HCT116 (cell line): ENCODE results near the gene UQCRQ. TPM values are rescaled to one million over a fixed set of nuclear protein-coding genes. Genes with fewer than 3 reads are reported as not detected.

ENCODE experiments used
- ATAC-seq: fragments of 200-7000 bp; cut with Tn5 transposase; 2 replicates; pipeline ENCODE4 v1.9.1; 2020; ENCODE audit warnings: mild to moderate bottlenecking, moderate library complexity
- BruUV-seq: library from RNA; stranded (reverse); fragments of 400-500 nt; replicated peaks from 2 replicates; lab custom pipeline; 2021; lab: Mats Ljungman, UMichigan
- CTCF ChIA-PET: fragments of 300-600 bp; sonication (Branson Sonifier 250); formaldehyde crosslinking; loops from one replicate; lab custom pipeline; 2021; ENCODE audit warnings: antibody characterized with exemption; lab: Charles Lee
- POLR2A ChIA-PET: fragments of 300-600, 350-600 bp; sonication (Branson Sonifier 250); formaldehyde crosslinking; loops from one replicate; lab custom pipeline; 2021; ENCODE audit warnings: antibody characterized with exemption; lab: Charles Lee
- RAD21 ChIA-PET, 2 experiments: fragments of 300-600 bp; sonication (Branson Sonifier 250); formaldehyde crosslinking; loops; one replicate each; lab custom pipeline; 2023; ENCODE audit warnings: low total read pairs in 2 of 2; ENCODE audit not compliant: uncharacterized antibody in 2 of 2, unreplicated experiment in 2 of 2, low non-redundant PET in 1 of 2; lab: Charles Lee
- DNase-seq: peaks from one replicate; pipeline ENCODE4 v3.0.0-alpha.2; 2010; ENCODE audit warnings: low read depth, low spot score
- H2AFZ ChIP-seq: fragments of 200-600 bp; shearing (Covaris generic), sonication (generic); 2 replicates; pipeline ENCODE4 v1.6.1; 2017; ENCODE audit warnings: low read depth, mixed run types, mixed read lengths, antibody characterized with exemption, low read length; ENCODE audit not compliant: poor library complexity, severe bottlenecking
- H3K27ac ChIP-seq: 2 replicates; pipeline ENCODE4 v1.5.1; 2012; ENCODE audit warnings: low read depth, low read length
- H3K27me3 ChIP-seq: fragments of 200-600 bp; sonication (generic); 2 replicates; pipeline ENCODE4 v1.6.1; 2016; ENCODE audit warnings: mixed run types, low read length, mixed read lengths; ENCODE audit not compliant: insufficient read depth
- H3K36me3 ChIP-seq, 2 experiments: fragments of 200-500 bp in 1 of 2; fragments of 200-600 bp in 1 of 2; sonication (Bioruptor generic) in 1 of 2; sonication (generic) in 1 of 2; 2 replicates each; pipeline versions ENCODE4 v1.5.1 to v1.6.1; 2014 to 2016; ENCODE audit warnings: low read length in 2 of 2, inconsistent platforms in 1 of 2, mixed read lengths in 1 of 2, mixed run types in 1 of 2; ENCODE audit not compliant: insufficient read depth in 2 of 2, control insufficient read depth in 1 of 2
- H3K4me1 ChIP-seq, 2 experiments: fragments of 200-600 bp in 1 of 2; sonication (generic) in 1 of 2; 2 replicates each; pipeline versions ENCODE4 v1.5.1 to v1.6.1; 2012 to 2017; ENCODE audit warnings: low read length in 2 of 2, inconsistent platforms in 1 of 2, mild to moderate bottlenecking in 1 of 2, mixed read lengths in 1 of 2, mixed run types in 1 of 2, moderate library complexity in 1 of 2; ENCODE audit not compliant: insufficient read depth in 2 of 2, control insufficient read depth in 1 of 2
- H3K4me2 ChIP-seq: fragments of 200-600 bp; sonication (generic); 2 replicates; pipeline ENCODE4 v1.6.1; 2017; ENCODE audit warnings: mixed run types, low read length, mixed read lengths
- H3K4me3 ChIP-seq, 2 experiments: fragments of 200-600 bp in 1 of 2; sonication (generic) in 1 of 2; replicated peaks in 1 of 2; 2 replicates each; pipeline ENCODE4 v1.5.1; 2011 to 2016; ENCODE audit warnings: low read length in 2 of 2, control low read depth in 1 of 2, low read depth in 1 of 2, mild to moderate bottlenecking in 1 of 2, mixed read lengths in 1 of 2, mixed run types in 1 of 2
- H3K79me2 ChIP-seq: fragments of 200-600 bp; sonication (generic); 2 replicates; pipeline ENCODE4 v1.6.1; 2017; ENCODE audit warnings: mild to moderate bottlenecking, mixed run types, low read length, moderate library complexity, mixed read lengths; ENCODE audit not compliant: insufficient read depth
- H3K9ac ChIP-seq: fragments of 200-600 bp; sonication (generic); 2 replicates; pipeline ENCODE4 v1.6.1; 2016; ENCODE audit warnings: low read length, mixed read lengths
- H3K9me2 ChIP-seq: fragments of 200-600 bp; sonication (generic), shearing (Covaris generic); 2 replicates; pipeline ENCODE4 v1.6.1; 2017; ENCODE audit warnings: mixed run types, mild to moderate bottlenecking, moderate library complexity; ENCODE audit not compliant: insufficient read depth
- H3K9me3 ChIP-seq, 2 experiments: fragments of 200-500 bp in 1 of 2; fragments of 200-600 bp in 1 of 2; sonication (Bioruptor generic) in 1 of 2; sonication (generic) in 1 of 2; 2 replicates each; pipeline ENCODE4 v1.6.1; 2014 to 2017; ENCODE audit warnings: low read length in 2 of 2, mixed read lengths in 2 of 2, inconsistent platforms in 1 of 2, low read depth in 1 of 2, mild to moderate bottlenecking in 1 of 2, mixed run types in 1 of 2, moderate library complexity in 1 of 2; ENCODE audit not compliant: control insufficient read depth in 1 of 2, insufficient read depth in 1 of 2
- H4K20me1 ChIP-seq: fragments of 200-600 bp; sonication (generic), shearing (Covaris generic); 2 replicates; pipeline ENCODE4 v1.6.1; 2017; ENCODE audit warnings: mixed run types, mild to moderate bottlenecking, moderate library complexity; ENCODE audit not compliant: insufficient read depth
- ATF3 ChIP-seq: IDR thresholded peaks from 2 replicates; pipeline ENCODE4 v1.6.1; 2012
- CBX3 ChIP-seq: IDR thresholded peaks from 2 replicates; pipeline ENCODE4 v1.6.1; 2012; ENCODE audit warnings: low read depth
- CEBPB ChIP-seq: IDR thresholded peaks from 2 replicates; pipeline ENCODE4 v1.6.1; 2012; ENCODE audit warnings: low read depth
- EGR1 ChIP-seq: IDR thresholded peaks from 2 replicates; pipeline ENCODE4 v1.6.1; 2012; ENCODE audit warnings: low read depth
- EZH2 ChIP-seq: fragments of 200-600 bp; sonication (generic); IDR thresholded peaks from 2 replicates; pipeline ENCODE4 v1.6.1; 2017; ENCODE audit warnings: antibody characterized with exemption, mixed run types
- EZH2phosphoT487 ChIP-seq: fragments of 200-600 bp; IDR thresholded peaks from 2 replicates; pipeline ENCODE4 v1.6.1; 2018; ENCODE audit warnings: antibody characterized with exemption, borderline replicate concordance
- JUND ChIP-seq: IDR thresholded peaks from 2 replicates; pipeline ENCODE4 v1.6.1; 2012
- MAX ChIP-seq: IDR thresholded peaks from 2 replicates; pipeline ENCODE4 v1.6.1; 2012
- POLR2AphosphoS5 ChIP-seq: IDR thresholded peaks from 2 replicates; pipeline ENCODE4 v1.6.1; 2011; ENCODE audit warnings: mild to moderate bottlenecking, low read depth, low read length, moderate library complexity
- SIN3A ChIP-seq: IDR thresholded peaks from 2 replicates; pipeline ENCODE4 v1.6.1; 2012; ENCODE audit warnings: low read depth
- SRF ChIP-seq: IDR thresholded peaks from 2 replicates; pipeline ENCODE4 v1.6.1; 2012; ENCODE audit warnings: low read depth
- ZFX ChIP-seq: fragments of 450-650 bp; IDR thresholded peaks from 2 replicates; pipeline ENCODE4 v1.6.1; 2017
- ZNF274 ChIP-seq: fragments of 200-500 bp; sonication (Bioruptor generic); IDR thresholded peaks from 2 replicates; pipeline ENCODE4 v1.6.1; 2014; ENCODE audit warnings: mild to moderate bottlenecking, low read depth, low read length, inconsistent platforms
- intact Hi-C: fragments of 100-400 bp; cut with micrococcal nuclease; formaldehyde crosslinking; loops from 2 replicates; pipeline ENCODE4 v1.10.0; 2022
- total RNA-seq: library from RNA; stranded (reverse); gene quantifications from one replicate; pipeline ENCODE4 v1.2.1, GENCODE V29; 2021; ENCODE audit not compliant: unreplicated experiment
- TF ChIP-seq, protein P1 (sequence below): IDR thresholded peaks from 2 replicates; pipeline ENCODE4 v1.6.1; 2011; ENCODE audit warnings: mild to moderate bottlenecking, low read length, moderate library complexity; ENCODE audit not compliant: insufficient replicate concordance; ENCODE audit errors: extremely low read depth
- TF ChIP-seq, protein P2 (sequence below), 3 experiments: fragments of 200-600 bp in 1 of 3; sonication (generic) in 1 of 3; IDR thresholded peaks in 2 of 3; conservative IDR thresholded peaks in 1 of 3; 2 replicates each; pipeline ENCODE4 v1.5.1; 2012 to 2017; ENCODE audit warnings: low read depth in 2 of 3, low read length in 2 of 3, antibody characterized with exemption in 1 of 3, borderline replicate concordance in 1 of 3, control low read depth in 1 of 3, mild to moderate bottlenecking in 1 of 3, mixed read lengths in 1 of 3, mixed run types in 1 of 3, moderate library complexity in 1 of 3; ENCODE audit not compliant: insufficient read depth in 1 of 3

The UQCRQ gene
- total RNA-seq, 1 experiment from 2014 or later: 528 TPM

- H2AFZ ChIP-seq: no peak overlapping the region
- H3K9me3 ChIP-seq: no peaks in the 10 kb centered on the region
- H3K27ac ChIP-seq: no peak overlapping the region
- CTCF ChIA-PET: no interaction called here
- no peak for DNase-seq
- RAD21 ChIA-PET: no interaction called here
- POLR2A ChIA-PET: no interaction called here
- H3K4me3 ChIP-seq: no peak overlapping the region
- 0 out of 2 replicates have a peak, but pooled peaks have one; percentile 20 for ATAC-seq
- TF ChIP-seq ZFX (no peak), POLR2AphosphoS5 (no peak), ATF3 (no peak), CBX3 (no peak), EGR1 (no peak), SRF (no peak), EZH2phosphoT487 (no peak), EZH2 (no peak), JUND (no peak), ZNF274 (no peak), SIN3A (no peak), MAX (no peak), CEBPB (no peak)
- TF ChIP-seq, protein P1, sequence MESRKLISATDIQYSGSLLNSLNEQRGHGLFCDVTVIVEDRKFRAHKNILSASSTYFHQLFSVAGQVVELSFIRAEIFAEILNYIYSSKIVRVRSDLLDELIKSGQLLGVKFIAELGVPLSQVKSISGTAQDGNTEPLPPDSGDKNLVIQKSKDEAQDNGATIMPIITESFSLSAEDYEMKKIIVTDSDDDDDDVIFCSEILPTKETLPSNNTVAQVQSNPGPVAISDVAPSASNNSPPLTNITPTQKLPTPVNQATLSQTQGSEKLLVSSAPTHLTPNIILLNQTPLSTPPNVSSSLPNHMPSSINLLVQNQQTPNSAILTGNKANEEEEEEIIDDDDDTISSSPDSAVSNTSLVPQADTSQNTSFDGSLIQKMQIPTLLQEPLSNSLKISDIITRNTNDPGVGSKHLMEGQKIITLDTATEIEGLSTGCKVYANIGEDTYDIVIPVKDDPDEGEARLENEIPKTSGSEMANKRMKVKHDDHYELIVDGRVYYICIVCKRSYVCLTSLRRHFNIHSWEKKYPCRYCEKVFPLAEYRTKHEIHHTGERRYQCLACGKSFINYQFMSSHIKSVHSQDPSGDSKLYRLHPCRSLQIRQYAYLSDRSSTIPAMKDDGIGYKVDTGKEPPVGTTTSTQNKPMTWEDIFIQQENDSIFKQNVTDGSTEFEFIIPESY: no peak
- TF ChIP-seq, protein P2, sequence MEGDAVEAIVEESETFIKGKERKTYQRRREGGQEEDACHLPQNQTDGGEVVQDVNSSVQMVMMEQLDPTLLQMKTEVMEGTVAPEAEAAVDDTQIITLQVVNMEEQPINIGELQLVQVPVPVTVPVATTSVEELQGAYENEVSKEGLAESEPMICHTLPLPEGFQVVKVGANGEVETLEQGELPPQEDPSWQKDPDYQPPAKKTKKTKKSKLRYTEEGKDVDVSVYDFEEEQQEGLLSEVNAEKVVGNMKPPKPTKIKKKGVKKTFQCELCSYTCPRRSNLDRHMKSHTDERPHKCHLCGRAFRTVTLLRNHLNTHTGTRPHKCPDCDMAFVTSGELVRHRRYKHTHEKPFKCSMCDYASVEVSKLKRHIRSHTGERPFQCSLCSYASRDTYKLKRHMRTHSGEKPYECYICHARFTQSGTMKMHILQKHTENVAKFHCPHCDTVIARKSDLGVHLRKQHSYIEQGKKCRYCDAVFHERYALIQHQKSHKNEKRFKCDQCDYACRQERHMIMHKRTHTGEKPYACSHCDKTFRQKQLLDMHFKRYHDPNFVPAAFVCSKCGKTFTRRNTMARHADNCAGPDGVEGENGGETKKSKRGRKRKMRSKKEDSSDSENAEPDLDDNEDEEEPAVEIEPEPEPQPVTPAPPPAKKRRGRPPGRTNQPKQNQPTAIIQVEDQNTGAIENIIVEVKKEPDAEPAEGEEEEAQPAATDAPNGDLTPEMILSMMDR (IDR thresholded peaks at IDR 0.05 in 2 of 3, conservative IDR thresholded peaks at IDR 0.05 in 1 of 3; ENCODE audit: borderline replicate concordance in 1 of 3, insufficient read depth in 1 of 3, low read depth in 2 of 3, low read length in 2 of 3): no peak
- BruUV-seq: no TSS peak
- no peaks in the 10 kb centered on the region for H3K9me2 ChIP-seq
- H3K27me3 ChIP-seq: no peaks in the 10 kb centered on the region
- H3K9ac ChIP-seq: no peak overlapping the region
- intact Hi-C loops: no loop called here
- peaks cover 12 to 34% of the 10 kb centered on the region in 2 experiments for H3K36me3 ChIP-seq
- H3K4me2 ChIP-seq: no peak overlapping the region
- no peaks in the 10 kb centered on the region for H4K20me1 ChIP-seq
- no peaks in the 10 kb centered on the region for H3K4me1 ChIP-seq
- no peaks in the 10 kb centered on the region for H3K79me2 ChIP-seq
Observed at GRCh38 chr5:132877938-132878337, 11.5 kb downstream of the UQCRQ start.
